Erythroblast (primary cell): ENCODE data around the gene CST7.

Experiments used
- GATA1 ChIP-seq: IDR thresholded peaks from 2 replicates; pipeline ENCODE4 v1.6.1; 2011; ENCODE audit warnings: low read depth, mild to moderate bottlenecking, control low read depth, low read length, moderate library complexity
- POLR2A ChIP-seq: IDR thresholded peaks from 2 replicates; pipeline ENCODE4 v1.6.1; 2011; ENCODE audit warnings: mild to moderate bottlenecking, low read length

DNA sequence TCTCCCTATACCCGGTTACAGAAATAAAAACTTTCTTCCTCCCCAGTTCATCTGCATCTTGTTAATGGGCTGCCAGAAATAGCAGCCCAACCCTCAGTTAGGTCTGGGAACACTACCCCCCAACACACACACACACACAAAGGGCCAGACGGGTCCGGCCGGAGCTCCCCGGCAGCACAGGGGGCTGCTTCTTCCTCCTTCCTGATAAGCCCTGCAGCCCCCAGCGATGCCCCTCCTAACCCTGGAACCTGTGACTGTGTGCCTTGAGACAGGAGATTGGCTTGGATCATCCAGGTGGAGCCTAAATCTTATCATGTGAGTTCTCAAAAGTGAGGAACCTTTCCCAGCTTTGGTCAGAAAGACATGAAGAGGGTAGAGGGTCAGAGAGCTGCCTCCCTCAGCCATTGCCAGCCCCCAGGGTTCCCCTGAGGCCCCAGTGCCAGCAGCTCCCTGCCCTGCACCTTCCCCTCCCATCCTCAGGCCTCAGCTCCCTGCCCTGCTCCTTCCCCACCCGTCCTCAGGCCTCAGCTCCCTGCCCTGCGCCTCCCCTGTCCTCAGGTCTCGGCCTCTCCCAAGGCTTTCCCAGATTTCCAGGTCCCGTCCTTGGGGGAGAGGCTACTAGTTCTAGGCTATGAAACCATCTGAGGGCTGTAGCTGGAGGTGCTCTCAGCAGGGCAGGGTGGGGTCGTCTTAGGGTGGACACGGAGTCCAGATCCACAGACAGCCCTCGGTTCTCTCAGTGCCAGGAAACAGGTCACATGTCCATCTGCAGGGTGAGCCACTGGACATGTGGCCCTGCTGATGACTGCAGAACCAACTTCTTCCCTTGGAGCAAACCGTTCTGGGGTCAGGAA, 34.5 kb upstream of the CST7 start:
- TF ChIP-seq POLR2A = no peak
- TF ChIP-seq GATA1 = no peak
